H1 (cell line): ENCODE measurements around the gene TMEM45B. TPM values are rescaled to one million over a fixed set of nuclear protein-coding genes. Genes with fewer than 3 reads are reported as not detected.
"Not testable (repeated sequence)": the region's sequence is repeated elsewhere in the genome, so short reads cannot be mapped to it uniquely, and the experiment has no call there.

Experiments used
- CTCF ChIA-PET: fragments of 300-600 bp; sonication (Branson Sonifier 250); formaldehyde crosslinking; loops from one replicate; lab custom pipeline; 2021; ENCODE audit not compliant: partially characterized antibody; lab: Charles Lee
- POLR2A ChIA-PET: fragments of 300-600 bp; sonication (Branson Sonifier 250); formaldehyde crosslinking; loops from one replicate; lab custom pipeline; 2021; ENCODE audit warnings: inconsistent platforms; ENCODE audit not compliant: partially characterized antibody; lab: Charles Lee
- DNase-seq, 2 experiments: peaks; one replicate each; pipeline versions ENCODE4 v3.0.0 to v3.0.0-alpha.2; 2010 to 2022; ENCODE audit warnings: low spot score in 2 of 2, low read depth in 1 of 2, mixed read lengths in 1 of 2
- FAIRE-seq: peaks from 2 replicates; lab custom pipeline; 2011; peaks lifted over from hg19 to GRCh38; lab: Jason Lieb, UNC
- H2AFZ ChIP-seq: 2 replicates; pipeline ENCODE4 v1.8.1; 2012; ENCODE audit warnings: low read length, inconsistent platforms
- H2AK5ac ChIP-seq: 2 replicates; pipeline ENCODE4 v1.6.1; 2013; ENCODE audit warnings: low read depth, low read length
- H2BK120ac ChIP-seq: replicated peaks from 2 replicates; pipeline ENCODE3; 2013; ENCODE audit warnings: low read depth, low read length, inconsistent platforms
- H2BK12ac ChIP-seq: 2 replicates; pipeline ENCODE4 v1.6.1; 2013; ENCODE audit warnings: low read depth, low read length
- H2BK15ac ChIP-seq: 2 replicates; pipeline ENCODE4 v1.6.1; 2013; ENCODE audit warnings: low read length
- H2BK20ac ChIP-seq: 2 replicates; pipeline ENCODE4 v1.6.1; 2013; ENCODE audit warnings: low read length
- H2BK5ac ChIP-seq: 2 replicates; pipeline ENCODE4 v1.6.1; 2013; ENCODE audit warnings: low read depth, low read length
- H3K14ac ChIP-seq: 2 replicates; pipeline ENCODE4 v1.6.1; 2013; ENCODE audit warnings: inconsistent platforms; ENCODE audit not compliant: insufficient read length
- H3K18ac ChIP-seq: 2 replicates; pipeline ENCODE4 v1.6.1; 2013; ENCODE audit warnings: low read length; ENCODE audit errors: extremely low read depth
- H3K23ac ChIP-seq: 2 replicates; pipeline ENCODE4 v1.6.1; 2013; ENCODE audit warnings: inconsistent platforms; ENCODE audit not compliant: insufficient read length
- H3K23me2 ChIP-seq: 2 replicates; pipeline ENCODE4 v1.6.1; 2013; ENCODE audit warnings: low read depth, low read length
- H3K27ac ChIP-seq: 2 replicates; pipeline ENCODE4 v1.6.1; 2011; ENCODE audit warnings: low read depth, low read length, inconsistent platforms
- H3K27me3 ChIP-seq, 4 experiments: replicated peaks in 1 of 4; 1 replicate in 1 of 4; 2 replicates in 3 of 4; pipeline versions ENCODE4 v1.6.1 to v1.8.1; 2011 to 2013; ENCODE audit warnings: low read length in 3 of 4, mild to moderate bottlenecking in 3 of 4, inconsistent platforms in 2 of 4, mixed read lengths in 2 of 4, moderate library complexity in 1 of 4; ENCODE audit not compliant: control insufficient read depth in 3 of 4, insufficient read depth in 3 of 4; ENCODE audit errors: extremely low read depth in 1 of 4
- H3K36me3 ChIP-seq, 4 experiments: 2 replicates each; pipeline versions ENCODE4 v1.6.1 to v1.8.1; 2011 to 2013; ENCODE audit warnings: mild to moderate bottlenecking in 4 of 4, low read length in 3 of 4, moderate library complexity in 2 of 4, control low read depth in 1 of 4, inconsistent platforms in 1 of 4; ENCODE audit not compliant: insufficient read depth in 4 of 4, control insufficient read depth in 2 of 4
- H3K4ac ChIP-seq: replicated peaks from 2 replicates; pipeline ENCODE3; 2013; ENCODE audit warnings: low read length, low read depth, mixed read lengths, inconsistent platforms; ENCODE audit not compliant: insufficient read length
- H3K4me1 ChIP-seq, 4 experiments: replicated peaks in 1 of 4; 1 replicate in 1 of 4; 2 replicates in 3 of 4; pipeline versions ENCODE4 v1.6.1 to v1.8.1; 2011 to 2013; ENCODE audit warnings: low read length in 3 of 4, inconsistent platforms in 2 of 4, mixed read lengths in 1 of 4; ENCODE audit not compliant: insufficient read depth in 4 of 4, control insufficient read depth in 3 of 4
- H3K4me2 ChIP-seq, 2 experiments: 2 replicates each; pipeline versions ENCODE4 v1.6.1 to v1.8.1; 2011 to 2013; ENCODE audit warnings: low read depth in 2 of 2, low read length in 2 of 2, control low read depth in 1 of 2, inconsistent platforms in 1 of 2, mild to moderate bottlenecking in 1 of 2; ENCODE audit not compliant: insufficient read depth in 1 of 2
- H3K4me3 ChIP-seq, 4 experiments: fragments of 200-600, 300-600 bp in 1 of 4; sonication (generic), shearing (Covaris generic), sonication (Bioruptor Twin) in 1 of 4; 2 replicates each; pipeline versions ENCODE4 v1.5.1 to v1.8.1; 2011 to 2016; ENCODE audit warnings: low read length in 4 of 4, low read depth in 3 of 4, control low read depth in 2 of 4, inconsistent platforms in 2 of 4, mild to moderate bottlenecking in 2 of 4, mixed read lengths in 1 of 4, moderate library complexity in 1 of 4; ENCODE audit not compliant: insufficient read depth in 2 of 4; ENCODE audit errors: extremely low read depth in 1 of 4
- H3K56ac ChIP-seq: replicated peaks from 2 replicates; pipeline ENCODE3; 2013; ENCODE audit warnings: low read depth, mild to moderate bottlenecking, mixed read lengths, low read length, inconsistent platforms; ENCODE audit not compliant: insufficient read length
- H3K79me1 ChIP-seq: 2 replicates; pipeline ENCODE4 v1.6.1; 2013; ENCODE audit warnings: low read depth, low read length, control low read depth
- H3K79me2 ChIP-seq, 2 experiments: 2 replicates each; pipeline versions ENCODE4 v1.6.1 to v1.8.1; 2012 to 2013; ENCODE audit warnings: low read length in 2 of 2, mild to moderate bottlenecking in 2 of 2, inconsistent platforms in 1 of 2; ENCODE audit not compliant: insufficient read depth in 2 of 2, control insufficient read depth in 1 of 2
- H3K9ac ChIP-seq, 4 experiments: replicated peaks in 1 of 4; 1 replicate in 1 of 4; 2 replicates in 3 of 4; pipeline versions ENCODE4 v1.6.1 to v1.8.1; 2011 to 2013; ENCODE audit warnings: low read depth in 3 of 4, low read length in 3 of 4, control low read depth in 2 of 4, mild to moderate bottlenecking in 2 of 4, moderate library complexity in 2 of 4, inconsistent platforms in 1 of 4; ENCODE audit errors: extremely low read depth in 1 of 4
- H3K9me3 ChIP-seq, 2 experiments: 2 replicates each; pipeline versions ENCODE4 v1.6.1 to v1.8.1; 2012 to 2013; ENCODE audit warnings: mild to moderate bottlenecking in 2 of 2, moderate library complexity in 2 of 2, control low read depth in 1 of 2, inconsistent platforms in 1 of 2, low read depth in 1 of 2, low read length in 1 of 2, mixed read lengths in 1 of 2; ENCODE audit not compliant: insufficient read depth in 2 of 2
- H4K20me1 ChIP-seq, 2 experiments: replicated peaks in 1 of 2; 2 replicates each; pipeline versions ENCODE3 to v1.8.1; 2011 to 2013; ENCODE audit warnings: inconsistent platforms in 2 of 2, low read length in 2 of 2, mild to moderate bottlenecking in 1 of 2; ENCODE audit not compliant: insufficient read depth in 2 of 2, control insufficient read depth in 1 of 2
- H4K5ac ChIP-seq: 2 replicates; pipeline ENCODE4 v1.6.1; 2013; ENCODE audit warnings: low read length, low read depth, mixed read lengths, inconsistent platforms; ENCODE audit not compliant: insufficient read length
- H4K8ac ChIP-seq: 2 replicates; pipeline ENCODE4 v1.8.0; 2013; ENCODE audit warnings: mild to moderate bottlenecking, moderate library complexity, low read length, inconsistent platforms; ENCODE audit not compliant: insufficient read depth; ENCODE audit errors: extremely low read depth
- H4K91ac ChIP-seq: replicated peaks from 2 replicates; pipeline ENCODE3; 2013; ENCODE audit warnings: low read length, mixed read lengths, inconsistent platforms; ENCODE audit not compliant: insufficient read length
- WGBS, 2 experiments: shearing (Covaris generic) in 1 of 2; methylation state at CpG; one replicate each; pipeline versions ENCODE4 v1.1.6 to v1.1.7; 2013 to 2015; ENCODE audit warnings: low lambda C conversion rate in 2 of 2, mixed read lengths in 2 of 2, inconsistent platforms in 1 of 2, low coverage in 1 of 2, missing lambda C conversion rate in 1 of 2; ENCODE audit not compliant: insufficient replicate concordance in 2 of 2, insufficient coverage in 1 of 2, insufficient read length in 1 of 2; ENCODE audit errors: extremely low coverage in 1 of 2, missing lambda C conversion rate in 1 of 2; 5-methylcytosine and 5-hydroxymethylcytosine counted together
- polyA plus RNA-seq, 7 experiments: library from polyadenylated mRNA; depleted of rRNA in 3 of 7; stranded (reverse) in 5 of 7; unstranded in 2 of 7; fragments of >200 nt in 5 of 7; fragments of 200-250 nt in 2 of 7; gene quantifications; 1 replicate in 5 of 7; 2 replicates in 1 of 7; 4 replicates in 1 of 7; pipeline versions ENCODE4 v1.2.1 to v1.2.3, GENCODE V29; 2011 to 2013; ENCODE audit warnings: missing spikeins in 2 of 7, mixed read lengths in 2 of 7
- total RNA-seq: library from RNA; stranded (reverse); fragmentation: NEBNext Ultra II Directional; extraction: Animal tissue kit (Norgen Biotek cat#: 25700); gene quantifications from 2 replicates; pipeline ENCODE4 v1.2.1, GENCODE V29; 2021

TMEM45B gene
- total and polyA plus RNA-seq, 2 of the 8 experiments (the other 6 are each of a cell fraction or from before 2014, with no cell fraction given): 0.23 TPM; not detected in 1

DNA sequence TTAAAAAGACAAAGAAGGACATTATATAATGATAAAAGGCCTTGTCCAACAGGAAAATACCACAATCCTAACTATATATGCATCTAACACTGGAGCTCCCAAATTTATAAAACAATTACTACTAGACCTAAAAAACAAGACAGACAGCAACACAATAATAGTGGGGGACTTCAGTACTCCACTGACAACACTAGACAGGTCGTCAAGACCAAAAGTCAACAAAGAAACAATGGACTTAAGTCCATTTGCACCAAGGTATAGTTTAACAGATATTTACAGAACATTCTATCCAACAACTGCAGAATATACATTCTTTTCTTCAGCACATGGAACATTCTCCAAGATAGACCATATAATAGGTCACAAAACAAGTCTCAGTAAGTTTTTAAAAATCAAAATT lies 15.5 kb upstream of the TMEM45B start:
- H3K4me3 ChIP-seq, H3K23ac ChIP-seq, H3K27me3 ChIP-seq, H3K79me1 ChIP-seq, H3K23me2 ChIP-seq, H2AK5ac ChIP-seq, POLR2A ChIA-PET, DNase-seq, H4K20me1 ChIP-seq, H4K5ac ChIP-seq, H2BK20ac ChIP-seq, CTCF ChIA-PET, H3K14ac ChIP-seq, FAIRE-seq, H2AFZ ChIP-seq, H3K9ac ChIP-seq, H3K36me3 ChIP-seq, H3K4ac ChIP-seq, H2BK120ac ChIP-seq, H2BK12ac ChIP-seq, H4K91ac ChIP-seq, H3K56ac ChIP-seq, H3K4me1 ChIP-seq, H2BK5ac ChIP-seq, H4K8ac ChIP-seq, H3K4me2 ChIP-seq, H2BK15ac ChIP-seq, H3K27ac ChIP-seq, H3K79me2 ChIP-seq, H3K18ac ChIP-seq: not testable (repeated sequence)
- WGBS, 2 experiments: 84% methylated on average over 1 of the region's 1 CpG; no CpG with 5 or more reads in 1 of the 2 experiments
- H3K9me3 ChIP-seq: peaks cover 9 to 13% of the 10 kb centered on the region in 2 experiments; a peak in 3 of 4 replicates
